ENCODE results near the gene DPP7. TPM values are rescaled to one million over a fixed set of nuclear protein-coding genes. Genes with fewer than 3 reads are reported as not detected.

Gene DPP7
- total and polyA plus RNA-seq, 4 donors = 97.4 to 598 (median 126) TPM

- no peaks in the 10 kb centered on the region for H3K27me3 ChIP-seq (ENCODE audit: control insufficient read depth in 1 of 2, insufficient read depth in 2 of 2, low read length in 1 of 2)
- intact Hi-C loops (cut with DNase I) = no loop called here
Measured at GRCh38 chr9:137141976-137142936, 27.7 kb upstream of the DPP7 start.

GRCh38 chr9:137141050-137141810, 26.7 kb upstream of the DPP7 start:
- no peak for ATAC-seq (ENCODE audit: low FRiP score)
- no peaks in the 10 kb centered on the region for H3K27me3 ChIP-seq (ENCODE audit: control insufficient read depth in 1 of 2, insufficient read depth in 2 of 2, low read length in 1 of 2)
- H3K36me3 ChIP-seq (ENCODE audit: control insufficient read depth in 1 of 2, insufficient read depth in 2 of 2, low read length in 1 of 2) = no peaks in the 10 kb centered on the region
- H3K4me1 ChIP-seq (ENCODE audit: control insufficient read depth in 1 of 2, insufficient read depth in 2 of 2, low read length in 2 of 2) = no peaks in the 10 kb centered on the region
- 73 to 75% methylated on average over 17 of the region's 17 CpGs for WGBS, 2 donors
- intact Hi-C loops (cut with DNase I) = no loop called here
- no peak overlapping the region for H3K27ac ChIP-seq (ENCODE audit: low read depth in 1 of 2, low read length in 2 of 2)
- H3K4me3 ChIP-seq (ENCODE audit: low read length in 2 of 2) = no peak overlapping the region
- no peaks in the 10 kb centered on the region for H3K9me3 ChIP-seq (ENCODE audit: control insufficient read depth, low read length)
- DNase-seq = no peak

More at GRCh38 chr9:137141976-137142936, 27.7 kb upstream of the DPP7 start:
- Histone ChIP-seq H3K4me1 (ENCODE audit: control insufficient read depth in 1 of 2, insufficient read depth in 2 of 2, low read length in 2 of 2) (no peaks in the 10 kb centered on the region), H3K9me3 (ENCODE audit: control insufficient read depth, low read length) (peaks cover 1% of the 10 kb centered on the region), H3K36me3 (ENCODE audit: control insufficient read depth in 1 of 2, insufficient read depth in 2 of 2, low read length in 1 of 2) (no peaks in the 10 kb centered on the region), H3K4me3 (ENCODE audit: low read length in 2 of 2) (no peak overlapping the region), H3K27ac (ENCODE audit: low read depth in 1 of 2, low read length in 2 of 2) (no peak overlapping the region)
- DNase-seq (no peak), ATAC-seq (ENCODE audit: low FRiP score) (no peak)
- WGBS, 2 donors = 70 to 77% methylated on average over 22 to 24 of the region's 24 CpGs

- Histone ChIP-seq H3K27ac (ENCODE audit: low read depth in 1 of 2, low read length in 2 of 2) (no peak overlapping the region), H3K4me3 (ENCODE audit: low read length in 2 of 2) (no peak overlapping the region), H3K27me3 (ENCODE audit: control insufficient read depth in 1 of 2, insufficient read depth in 2 of 2, low read length in 1 of 2) (no peaks in the 10 kb centered on the region), H3K4me1 (ENCODE audit: control insufficient read depth in 1 of 2, insufficient read depth in 2 of 2, low read length in 2 of 2) (no peaks in the 10 kb centered on the region), H3K36me3 (ENCODE audit: control insufficient read depth in 1 of 2, insufficient read depth in 2 of 2, low read length in 1 of 2) (no peaks in the 10 kb centered on the region), H3K9me3 (ENCODE audit: control insufficient read depth, low read length) (no peaks in the 10 kb centered on the region)
- intact Hi-C loops (cut with DNase I) = no loop called here
- ATAC-seq (ENCODE audit: low FRiP score) = no peak
- no peak for DNase-seq
- 53 to 57% methylated on average over 26 of the region's 26 CpGs for WGBS, 2 donors
Measured at GRCh38 chr9:137140151-137141012, 25.8 kb upstream of the DPP7 start.

GRCh38 chr9:137139468-137140150, 25.1 kb upstream of the DPP7 start:
- ATAC-seq (ENCODE audit: low FRiP score) = no peak
- DNase-seq = no peak
- Histone ChIP-seq H3K4me3 (ENCODE audit: low read length in 2 of 2) (no peak overlapping the region), H3K9me3 (ENCODE audit: control insufficient read depth, low read length) (no peaks in the 10 kb centered on the region), H3K36me3 (ENCODE audit: control insufficient read depth in 1 of 2, insufficient read depth in 2 of 2, low read length in 1 of 2) (no peaks in the 10 kb centered on the region), H3K27me3 (ENCODE audit: control insufficient read depth in 1 of 2, insufficient read depth in 2 of 2, low read length in 1 of 2) (no peaks in the 10 kb centered on the region), H3K4me1 (ENCODE audit: control insufficient read depth in 1 of 2, insufficient read depth in 2 of 2, low read length in 2 of 2) (no peaks in the 10 kb centered on the region), H3K27ac (ENCODE audit: low read depth in 1 of 2, low read length in 2 of 2) (no peak overlapping the region)
- intact Hi-C loops (cut with DNase I) = no loop called here
- 26% methylated on average over 37 of the region's 37 CpGs for WGBS, 2 donors

- no peak within 1 kb of the TSS for H3K4me3 ChIP-seq (ENCODE audit: low read length in 2 of 2)
- DNase-seq (no peak), ATAC-seq (ENCODE audit: low FRiP score) (no peak)
- no peak within 1 kb of the TSS for H3K27ac ChIP-seq (ENCODE audit: low read depth in 1 of 2, low read length in 2 of 2)
- no peaks in the 10 kb centered on the region for H3K27me3 ChIP-seq (ENCODE audit: control insufficient read depth in 1 of 2, insufficient read depth in 2 of 2, low read length in 1 of 2)
- H3K4me1 ChIP-seq (ENCODE audit: control insufficient read depth in 1 of 2, insufficient read depth in 2 of 2, low read length in 2 of 2) = no peaks in the 10 kb centered on the region
- intact Hi-C loops (cut with DNase I) = no loop called here
- no peaks in the 10 kb centered on the region for H3K9me3 ChIP-seq (ENCODE audit: control insufficient read depth, low read length)
- 4% methylated on average over 89 to 104 of the region's 104 CpGs for WGBS, 2 donors
- no peaks in the 10 kb centered on the region for H3K36me3 ChIP-seq (ENCODE audit: control insufficient read depth in 1 of 2, insufficient read depth in 2 of 2, low read length in 1 of 2)
Measured at GRCh38 chr9:137138722-137139467, 24.4 kb upstream of the DPP7 start, which contains the start of gene GRIN1. Gene GRIN1, plus strand, starts transcription at chr9:137139154. Its CDS starts 333 bp downstream, at chr9:137139487.

- no peaks in the 10 kb centered on the region for H3K36me3 ChIP-seq (ENCODE audit: control insufficient read depth in 1 of 2, insufficient read depth in 2 of 2, low read length in 1 of 2)
- no peak for ATAC-seq (ENCODE audit: low FRiP score)
- intact Hi-C loops (cut with DNase I) = no loop called here
- H3K27me3 ChIP-seq (ENCODE audit: control insufficient read depth in 1 of 2, insufficient read depth in 2 of 2, low read length in 1 of 2) = no peaks in the 10 kb centered on the region
- no peak overlapping the region for H3K27ac ChIP-seq (ENCODE audit: low read depth in 1 of 2, low read length in 2 of 2)
- 6 to 7% methylated on average over 25 of the region's 25 CpGs for WGBS, 2 donors
- no peaks in the 10 kb centered on the region for H3K9me3 ChIP-seq (ENCODE audit: control insufficient read depth, low read length)
- H3K4me1 ChIP-seq (ENCODE audit: control insufficient read depth in 1 of 2, insufficient read depth in 2 of 2, low read length in 2 of 2) = no peaks in the 10 kb centered on the region
- no peak overlapping the region for H3K4me3 ChIP-seq (ENCODE audit: low read length in 2 of 2)
- DNase-seq = no peak
Measured at GRCh38 chr9:137138058-137138721, 23.7 kb upstream of the DPP7 start.

GRCh38 chr9:137136881-137137607, 22.5 kb upstream of the DPP7 start:
- Histone ChIP-seq H3K4me1 (ENCODE audit: control insufficient read depth in 1 of 2, insufficient read depth in 2 of 2, low read length in 2 of 2) (no peaks in the 10 kb centered on the region), H3K27ac (ENCODE audit: low read depth in 1 of 2, low read length in 2 of 2) (no peak overlapping the region), H3K4me3 (ENCODE audit: low read length in 2 of 2) (no peak overlapping the region), H3K9me3 (ENCODE audit: control insufficient read depth, low read length) (no peaks in the 10 kb centered on the region), H3K36me3 (ENCODE audit: control insufficient read depth in 1 of 2, insufficient read depth in 2 of 2, low read length in 1 of 2) (no peaks in the 10 kb centered on the region), H3K27me3 (ENCODE audit: control insufficient read depth in 1 of 2, insufficient read depth in 2 of 2, low read length in 1 of 2) (no peaks in the 10 kb centered on the region)
- 70 to 71% methylated on average over 22 to 23 of the region's 23 CpGs for WGBS, 2 donors
- ATAC-seq (ENCODE audit: low FRiP score) = no peak
- DNase-seq = no peak
- intact Hi-C loops (cut with DNase I) = no loop called here

Measured in aorta (tissue), 5 donors.